Choroid plexus epithelial cell (primary cell): ENCODE results near the gene C1QTNF5.

Source experiments
- DNase-seq: peaks from one replicate; pipeline ENCODE4 v3.0.0-alpha.2; 2010; ENCODE audit warnings: low read depth
- H3K4me3 ChIP-seq: 2 replicates; pipeline ENCODE4 v1.5.1; 2011; ENCODE audit warnings: low read depth, mild to moderate bottlenecking, control low read depth, low read length, moderate library complexity
- CTCF ChIP-seq: conservative IDR thresholded peaks from 2 replicates; pipeline ENCODE4 v1.5.1; 2011; ENCODE audit warnings: low read depth, mild to moderate bottlenecking, control low read depth, inconsistent platforms, low read length, moderate library complexity

C1QTNF5 gene

GRCh38 chr11:119332111-119332765 lies 8.4 kb downstream of the C1QTNF5 start:
- DNase-seq, result no peak
- H3K4me3 ChIP-seq, result no peak overlapping the region
- TF ChIP-seq CTCF, result no peak

- no peak for DNase-seq
- no peak overlapping the region for H3K4me3 ChIP-seq
- no peak for TF ChIP-seq CTCF
Measured at GRCh38 chr11:119330237-119330636, 10.4 kb downstream of the C1QTNF5 start.

GRCh38 chr11:119329320-119329719 lies 11.4 kb downstream of the C1QTNF5 start:
- H3K4me3 ChIP-seq, result no peak overlapping the region
- no peak for TF ChIP-seq CTCF
- no peak for DNase-seq

GRCh38 chr11:119324189-119324588 lies 16.5 kb downstream of the C1QTNF5 start:
- TF ChIP-seq CTCF, result no peak
- DNase-seq, result no peak
- no peak overlapping the region for H3K4me3 ChIP-seq

- peak; percentile 84 for TF ChIP-seq CTCF
- peak; percentile 78 for DNase-seq
- no peak overlapping the region for H3K4me3 ChIP-seq
Measured at GRCh38 chr11:119323532-119324033, 17.1 kb downstream of the C1QTNF5 start.

GRCh38 chr11:119322921-119323531 lies 17.7 kb downstream of the C1QTNF5 start:
- TF ChIP-seq CTCF, result no peak
- DNase-seq, result no peak
- no peak overlapping the region for H3K4me3 ChIP-seq

GRCh38 chr11:119322360-119322739 lies 18.3 kb downstream of the C1QTNF5 start:
- peak; percentile 20 for TF ChIP-seq CTCF
- H3K4me3 ChIP-seq, result no peak overlapping the region
- DNase-seq, result no peak
